Breast epithelium (tissue), 4 donors: ENCODE data around the gene PCGF1. TPM values are rescaled to one million over a fixed set of nuclear protein-coding genes. Genes with fewer than 3 reads are reported as not detected.

Source experiments
- DNase-seq, 2 donors: peaks; one replicate each; pipeline ENCODE4 v3.0.0-alpha.2; 2019; ENCODE audit warnings: low spot score in 2 of 2
- H3K27ac ChIP-seq, 2 donors: fragments of 200-600 bp; sonication (generic) in 1 of 2; one replicate each; pipeline ENCODE4 v1.5.1; 2016 to 2019; ENCODE audit warnings: mild to moderate bottlenecking in 1 of 2
- H3K27me3 ChIP-seq, 2 donors: fragments of 200-600 bp; sonication (generic) in 1 of 2; one replicate each; pipeline versions ENCODE4 v1.5.1 to v1.6.0; 2017 to 2019; ENCODE audit warnings: control low read depth in 1 of 2, mild to moderate bottlenecking in 1 of 2
- H3K36me3 ChIP-seq: fragments of 200-600 bp; one replicate; pipeline ENCODE4 v1.5.1; 2019
- H3K4me1 ChIP-seq, 2 donors: fragments of 200-600 bp; sonication (generic); one replicate each; pipeline ENCODE4 v1.5.1; 2016 to 2019; ENCODE audit warnings: control low read depth in 1 of 2
- H3K4me3 ChIP-seq, 3 donors: fragments of 200-600 bp; sonication (generic); 1 replicate in 2 of 3; 2 replicates in 1 of 3; pipeline ENCODE4 v1.5.1; 2016 to 2019; ENCODE audit warnings: mild to moderate bottlenecking in 3 of 3, moderate library complexity in 2 of 3
- H3K9me3 ChIP-seq, 2 donors: fragments of 200-600 bp; sonication (generic) in 1 of 2; one replicate each; pipeline ENCODE4 v1.5.1; 2016 to 2019; ENCODE audit warnings: control low read depth in 1 of 2
- CTCF ChIP-seq, 3 donors: fragments of 450-650 bp; IDR thresholded peaks; one replicate each; pipeline ENCODE4 v1.5.1; 2016 to 2017; ENCODE audit warnings: antibody characterized with exemption in 3 of 3, mild to moderate bottlenecking in 3 of 3, moderate library complexity in 3 of 3
- POLR2A ChIP-seq: fragments of 450-650 bp; IDR thresholded peaks from one replicate; pipeline ENCODE4 v1.6.1; 2016; ENCODE audit warnings: antibody characterized with exemption, mild to moderate bottlenecking, moderate library complexity
- POLR2AphosphoS5 ChIP-seq, 3 donors: sonication (generic); formaldehyde crosslinking; IDR thresholded peaks; one replicate each; pipeline ENCODE4 v1.6.1; 2017; ENCODE audit warnings: antibody characterized with exemption in 3 of 3
- intact Hi-C: fragments of 100-400 bp; cut with DNase I; formaldehyde crosslinking; loops from one replicate; pipeline ENCODE4 v1.15.1; 2023; ENCODE audit warnings: low total_unique reads
- total RNA-seq, 3 donors: library from RNA; depleted of rRNA; stranded (reverse); fragments of >200 nt; gene quantifications; one replicate each; pipeline ENCODE4 v1.1.0, GENCODE V29; 2016

The PCGF1 gene
- total RNA-seq, 3 donors from 2014 or later = 18.3 to 20.3 (median 19.8) TPM

GRCh38 chr2:74530239-74531187 lies 23.0 kb upstream of the PCGF1 start:
- Histone ChIP-seq H3K27ac (peak overlapping the region; percentile 90 to 92), H3K4me1 (peaks cover 0 to 18% of the 10 kb centered on the region in 2 donors), H3K36me3 (no peaks in the 10 kb centered on the region), H3K9me3 (no peaks in the 10 kb centered on the region), H3K4me3 (peak overlapping the region; percentile 75 to 92 (median 77)), H3K27me3 (no peaks in the 10 kb centered on the region)
- no peak for TF ChIP-seq POLR2A
- no peak for TF ChIP-seq CTCF (IDR thresholded peaks at IDR 0.05)
- TF ChIP-seq POLR2AphosphoS5 (IDR thresholded peaks at IDR 0.05) = no peak
- intact Hi-C loops = no loop called here
- no peak for DNase-seq

DNA sequence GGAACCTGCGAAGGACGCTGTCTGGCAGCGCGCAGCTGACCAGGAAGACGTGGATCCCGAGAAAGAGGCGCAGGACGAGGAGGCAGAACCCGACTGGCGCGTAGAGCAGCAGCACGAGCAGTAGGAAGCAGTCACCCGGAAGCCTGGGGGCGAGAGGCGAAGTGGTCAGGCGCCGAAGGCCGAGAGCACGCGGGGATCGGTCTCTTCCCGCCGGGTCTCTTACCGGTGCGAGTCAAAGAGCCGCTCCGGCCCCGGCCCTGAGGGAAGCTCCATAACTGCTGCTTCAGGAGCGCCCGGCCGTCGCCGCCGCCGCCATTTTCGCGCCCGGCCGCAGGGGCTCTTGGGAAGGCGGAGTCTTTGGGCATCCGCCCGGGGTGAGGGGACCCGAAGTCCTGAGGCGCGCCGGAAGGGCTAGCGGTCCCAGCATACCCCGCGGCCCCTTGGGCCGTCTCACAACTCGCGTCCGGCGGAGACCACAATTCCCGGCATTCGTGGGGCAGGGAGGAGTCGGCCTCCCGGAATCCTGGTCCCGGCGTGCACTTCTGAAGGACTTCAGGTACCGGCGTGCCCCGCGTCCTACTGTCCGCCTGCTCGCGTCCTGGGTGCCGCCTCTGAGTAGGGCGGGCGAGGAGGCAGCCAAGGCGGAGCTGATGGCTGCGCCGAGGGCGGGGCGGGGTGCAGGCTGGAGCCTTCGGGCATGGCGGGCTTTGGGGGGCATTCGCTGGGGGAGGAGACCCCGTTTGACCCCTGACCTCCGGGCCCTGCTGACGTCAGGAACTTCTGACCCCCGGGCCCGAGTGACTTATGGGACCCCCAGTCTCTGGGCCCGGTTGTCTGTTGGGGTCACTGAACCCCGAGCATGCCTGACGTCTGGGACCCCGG lies 22.1 kb upstream of the PCGF1 start, which contains the start of the genes AUP1 and HTRA2:
Gene AUP1 (minus strand): TSS at position 350 of the 882 bp plus-strand sequence. CDS start 77 bp downstream, at position 273.
Gene HTRA2 (plus strand): TSS at position 577 of the 882 bp plus-strand sequence. CDS start 74 bp downstream, at position 651.
- Histone ChIP-seq H3K9me3 (no peaks in the 10 kb centered on the region), H3K4me3 (peak within 1 kb of the TSS; percentile 75 to 92 (median 77)), H3K36me3 (no peaks in the 10 kb centered on the region), H3K27ac (peak within 1 kb of the TSS; percentile 90 to 92), H3K27me3 (no peaks in the 10 kb centered on the region), H3K4me1 (peaks cover 0 to 18% of the 10 kb centered on the region in 2 donors)
- intact Hi-C loops = no loop called here
- TF ChIP-seq POLR2AphosphoS5 (IDR thresholded peaks at IDR 0.05) (peak; percentile 86 to 94 (median 88)), CTCF (IDR thresholded peaks at IDR 0.05) (no peak), POLR2A (peak; percentile 61)
- peak; percentile 95 to 96 for DNase-seq

DNA sequence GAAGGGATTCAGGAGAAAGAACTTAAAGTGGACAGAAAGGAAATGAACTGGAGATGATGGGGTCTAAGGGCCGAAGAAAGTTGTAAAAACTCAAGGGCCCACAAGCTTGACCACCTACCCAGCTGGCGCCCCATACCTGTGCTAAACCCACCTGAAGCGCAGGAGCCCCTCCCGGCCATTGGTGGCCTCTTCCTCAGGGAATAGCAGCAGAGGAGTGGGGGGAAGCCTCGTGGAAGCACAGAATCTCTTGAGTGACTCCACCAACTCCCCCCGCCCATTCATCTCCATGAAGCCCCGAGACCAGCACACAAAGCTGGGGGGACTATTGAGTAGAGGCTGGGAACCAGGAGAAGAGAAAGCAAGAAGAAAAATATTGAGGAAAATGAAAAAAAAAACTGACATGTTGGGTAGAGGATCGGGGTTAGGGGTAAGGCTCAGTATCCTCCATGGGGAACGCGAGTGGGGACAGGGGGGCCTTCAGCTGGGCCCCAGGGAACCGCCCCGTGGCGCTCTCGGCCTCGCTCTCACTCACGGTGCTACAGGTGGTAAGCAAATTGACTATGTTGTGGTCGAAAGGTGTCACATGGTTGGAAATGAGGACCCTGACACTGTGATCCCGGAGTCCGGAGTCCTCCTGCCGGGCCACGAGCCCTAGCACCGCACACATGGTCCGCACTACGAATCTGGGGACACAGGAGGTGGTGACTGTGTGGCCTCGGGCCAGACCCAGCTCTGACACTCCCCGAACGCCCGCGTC lies 21.3 kb upstream of the PCGF1 start:
- peaks cover 0 to 18% of the 10 kb centered on the region in 2 donors for H3K4me1 ChIP-seq
- no peak for DNase-seq
- no peaks in the 10 kb centered on the region for H3K27me3 ChIP-seq
- H3K4me3 ChIP-seq = peak overlapping the region; percentile 75 to 92 (median 77)
- TF ChIP-seq POLR2AphosphoS5 (IDR thresholded peaks at IDR 0.05) (no peak), POLR2A (no peak), CTCF (IDR thresholded peaks at IDR 0.05) (no peak)
- no peaks in the 10 kb centered on the region for H3K36me3 ChIP-seq
- H3K27ac ChIP-seq = peak overlapping the region; percentile 90 to 92
- intact Hi-C loops = no loop called here
- no peaks in the 10 kb centered on the region for H3K9me3 ChIP-seq

GRCh38 chr2:74527741-74528140 lies 20.2 kb upstream of the PCGF1 start:
- no peaks in the 10 kb centered on the region for H3K36me3 ChIP-seq
- H3K4me1 ChIP-seq = peaks cover 0 to 18% of the 10 kb centered on the region in 2 donors
- DNase-seq = no peak
- no peak overlapping the region for H3K27ac ChIP-seq
- TF ChIP-seq POLR2AphosphoS5 (IDR thresholded peaks at IDR 0.05) = no peak
- no peak for TF ChIP-seq CTCF (IDR thresholded peaks at IDR 0.05)
- no peak for TF ChIP-seq POLR2A
- H3K4me3 ChIP-seq = no peak overlapping the region
- no peaks in the 10 kb centered on the region for H3K9me3 ChIP-seq
- intact Hi-C loops = no loop called here
- H3K27me3 ChIP-seq = no peaks in the 10 kb centered on the region
